Hepatic stellate cell (primary cell): ENCODE data around the gene CRHR1.
A peak's percentile ranks its signal among the peaks of the same experiment; 100 is the strongest.
"Not testable (repeated sequence)": the region's sequence is repeated elsewhere in the genome, so short reads cannot be mapped to it uniquely, and the experiment has no call there.

Experiments used
- DNase-seq: peaks from one replicate; pipeline ENCODE4 v3.0.0; 2011; ENCODE audit warnings: low spot score

CRHR1 gene

DNA sequence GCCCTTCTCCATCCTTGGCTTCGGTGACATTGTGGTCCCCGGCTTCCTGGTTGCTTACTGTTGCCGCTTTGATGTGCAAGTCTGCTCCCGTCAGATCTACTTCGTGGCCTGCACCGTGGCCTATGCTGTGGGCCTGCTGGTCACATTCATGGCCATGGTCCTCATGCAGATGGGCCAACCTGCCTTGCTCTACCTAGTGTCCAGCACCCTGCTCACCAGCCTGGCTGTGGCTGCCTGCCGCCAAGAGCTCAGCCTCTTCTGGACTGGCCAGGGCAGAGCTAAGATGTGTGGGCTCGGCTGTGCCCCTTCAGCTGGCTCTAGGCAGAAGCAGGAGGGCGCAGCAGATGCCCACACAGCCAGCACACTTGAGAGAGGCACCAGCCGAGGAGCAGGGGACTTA is 62.1 kb downstream of the CRHR1 start:
- DNase-seq, result no peak

DNA sequence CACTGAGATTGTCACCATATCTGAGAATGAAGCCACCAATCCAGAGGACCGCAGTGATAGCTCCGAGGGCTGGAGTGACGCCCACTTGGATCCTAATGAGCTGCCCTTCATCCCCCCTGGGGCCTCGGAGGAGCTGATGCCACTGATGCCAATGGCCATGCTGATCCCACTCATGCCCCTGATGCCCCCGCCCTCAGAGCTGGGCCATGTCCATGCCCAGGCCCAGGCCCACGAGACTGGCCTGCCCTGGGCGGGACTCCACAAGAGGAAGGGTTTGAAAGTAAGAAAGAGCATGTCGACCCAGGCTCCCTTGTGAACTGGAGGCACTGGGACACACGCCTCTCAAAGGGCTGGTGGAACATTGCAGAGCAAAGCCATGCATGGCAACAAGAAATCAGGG is 62.5 kb downstream of the CRHR1 start:
- DNase-seq, result no peak

DNA sequence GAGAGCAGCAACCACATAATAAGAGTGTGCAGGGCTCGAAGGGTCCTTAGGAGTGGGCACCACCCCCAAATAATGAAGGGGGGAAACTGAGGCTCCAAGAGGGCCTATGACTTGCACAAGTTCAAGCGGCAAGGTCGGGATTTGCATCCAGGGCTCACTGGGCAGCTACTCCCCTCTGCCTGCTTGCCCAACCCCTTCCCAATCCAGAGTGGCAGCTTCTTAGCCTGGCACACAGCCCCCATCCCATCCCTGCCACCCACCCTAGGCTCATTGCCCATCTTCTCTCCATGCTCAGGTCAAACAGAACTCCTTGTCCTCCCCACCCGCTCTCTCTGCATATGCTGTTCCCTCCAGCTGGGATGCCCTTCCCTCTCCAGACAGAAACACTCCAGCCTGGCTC is 63.0 kb downstream of the CRHR1 start:
- no peak for DNase-seq

DNA sequence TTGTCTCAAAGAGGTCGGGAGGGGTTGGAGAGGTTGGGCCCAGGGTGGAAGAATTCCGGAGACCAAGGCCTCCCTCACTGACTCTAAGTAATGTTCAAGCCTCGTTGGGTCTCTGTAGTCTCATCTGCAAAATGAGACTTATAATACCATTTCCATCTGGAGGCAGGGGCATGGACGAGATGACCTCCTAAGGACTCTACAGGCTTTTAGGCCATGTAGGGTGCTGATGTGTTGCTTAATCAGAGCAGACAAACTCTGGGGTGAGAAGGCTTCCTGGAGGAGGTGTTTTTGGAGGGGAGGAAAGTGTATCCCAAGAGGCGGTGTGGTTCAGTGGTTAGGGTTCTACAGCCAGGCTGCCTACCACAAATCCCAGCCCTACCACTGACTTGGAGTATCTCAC is 63.6 kb downstream of the CRHR1 start:
- DNase-seq, result no peak

DNA sequence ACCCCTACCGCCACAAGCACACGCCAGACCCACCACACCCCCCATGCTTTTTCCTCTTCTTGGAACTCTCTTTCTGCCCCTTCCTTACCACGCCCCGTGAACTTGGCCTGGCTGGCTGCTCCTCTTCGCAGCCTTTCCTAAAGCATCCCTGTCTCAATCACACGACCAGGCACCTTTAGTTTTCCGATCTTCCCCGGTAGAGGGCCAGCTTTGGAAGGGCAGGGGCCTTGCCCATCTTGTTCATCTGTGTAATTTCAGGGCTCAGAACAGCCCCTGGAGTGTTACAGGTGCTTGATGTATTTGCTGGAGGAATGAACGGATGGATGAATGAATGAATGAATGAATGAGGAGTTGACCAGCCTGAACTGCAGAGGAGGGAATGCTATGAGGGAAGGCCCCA is 64.3 kb downstream of the CRHR1 start:
- no peak for DNase-seq

DNA sequence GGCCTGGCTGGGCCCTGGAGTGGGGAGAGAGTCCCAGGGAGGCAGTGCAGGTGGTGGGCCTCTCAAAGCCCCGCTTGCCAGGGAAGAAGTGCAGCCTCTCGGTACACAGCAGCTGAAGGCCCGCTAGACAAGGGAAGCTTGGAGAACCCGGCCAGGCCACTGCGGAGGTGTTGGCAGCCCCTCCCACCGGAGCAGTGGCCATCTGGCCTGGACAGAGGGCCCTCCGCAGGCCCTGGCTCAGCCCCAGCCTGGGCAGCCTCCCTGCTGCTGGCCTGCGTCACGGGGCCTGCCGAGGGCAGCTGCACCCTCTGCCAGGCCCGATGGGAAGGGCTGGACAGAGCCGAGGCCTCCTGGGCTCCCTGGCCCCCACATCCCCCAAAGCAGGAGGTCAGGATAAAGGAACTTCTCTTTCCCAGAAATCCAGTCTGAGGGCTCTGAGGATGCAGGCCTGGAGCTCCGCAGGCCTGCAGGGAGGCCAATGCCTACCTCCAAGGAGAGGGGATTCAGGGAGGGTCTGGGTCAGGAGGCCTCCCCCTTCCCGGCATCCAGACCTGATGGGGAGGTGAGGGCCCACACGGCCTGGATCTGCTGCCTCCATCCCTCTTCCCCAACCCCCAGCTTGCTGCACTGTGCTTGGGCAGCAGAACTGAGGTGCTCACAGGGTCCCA is 64.9 kb downstream of the CRHR1 start:
- DNase-seq, result no peak

DNA sequence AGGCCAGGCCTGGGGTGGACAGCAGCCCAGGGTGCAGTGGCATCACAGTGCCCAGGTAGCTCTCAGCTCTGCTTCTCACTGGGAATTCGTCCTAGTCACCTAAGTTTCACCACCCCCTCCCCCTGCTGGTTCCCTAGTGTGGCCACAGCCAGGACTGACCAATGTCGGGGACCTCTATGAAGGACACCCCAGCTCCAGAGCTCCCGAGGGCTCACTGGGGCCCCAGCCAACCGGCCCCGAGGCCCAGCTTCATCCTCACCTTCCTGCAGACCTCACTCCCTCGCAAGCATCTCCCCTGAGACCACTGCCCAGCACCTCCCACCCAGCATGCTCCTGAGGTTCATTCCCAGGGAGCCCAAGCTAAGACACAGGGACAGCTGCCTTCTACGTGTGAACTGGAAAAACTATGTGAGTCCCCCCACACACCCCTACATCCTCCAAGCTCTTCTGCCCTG is 65.4 kb downstream of the CRHR1 start:
- DNase-seq, result no peak

DNA sequence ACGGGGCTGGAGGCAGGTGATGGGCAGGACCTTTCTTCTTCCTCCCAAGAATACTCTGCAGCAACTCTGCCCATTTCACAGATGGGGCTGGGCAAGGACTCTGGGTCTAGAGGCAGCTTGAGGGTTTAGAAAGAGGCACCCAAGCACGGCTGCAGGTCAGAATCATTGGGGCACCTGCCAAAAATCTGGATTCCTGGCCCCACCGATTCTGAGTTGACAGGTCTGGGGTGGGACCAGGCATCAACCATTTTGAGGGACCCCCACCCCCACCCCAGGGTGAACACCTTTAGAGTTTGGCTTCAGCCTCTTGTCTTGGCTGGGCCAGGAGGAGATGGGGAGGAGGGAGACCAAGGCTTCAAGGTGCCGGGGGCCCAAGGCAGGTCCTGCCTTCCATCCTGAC is 65.9 kb downstream of the CRHR1 start:
- no peak for DNase-seq

DNA sequence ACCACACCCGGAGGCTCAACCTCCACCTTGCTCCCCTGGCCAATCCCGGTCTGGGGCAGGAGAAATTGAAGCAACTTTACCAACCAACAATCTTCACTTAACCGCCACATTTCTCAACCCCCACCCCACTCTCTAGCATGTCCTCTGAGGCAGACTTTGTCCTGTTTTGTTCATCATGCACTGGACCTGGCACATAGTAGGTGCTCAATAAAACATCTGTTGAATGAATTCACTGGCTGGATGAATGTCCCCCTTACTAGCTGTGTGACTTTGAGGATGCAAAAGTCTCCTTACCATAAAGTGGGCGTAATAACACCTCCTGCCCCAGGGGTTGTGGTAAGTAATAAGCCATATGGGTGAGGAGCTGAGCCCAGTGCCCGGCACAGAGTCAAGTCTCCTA is 66.3 kb downstream of the CRHR1 start:
- no peak for DNase-seq

DNA sequence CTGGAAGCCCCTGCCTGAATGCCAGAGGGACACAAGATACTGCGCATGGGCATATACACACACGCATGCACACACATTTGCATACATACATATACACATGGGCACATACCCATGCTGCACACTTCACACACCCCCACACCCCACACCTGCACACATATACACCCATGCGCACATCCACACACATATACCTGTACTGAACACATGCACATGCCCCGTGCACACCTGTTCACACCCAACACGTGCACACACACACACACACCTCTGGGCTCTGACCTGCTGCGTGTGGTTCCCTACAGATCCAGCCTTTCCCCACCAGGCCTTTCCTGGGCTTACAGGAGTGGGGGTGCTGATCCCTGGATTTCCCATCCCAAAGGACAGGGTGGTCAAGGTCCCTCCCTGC is 66.9 kb downstream of the CRHR1 start:
- DNase-seq, result no peak

DNA sequence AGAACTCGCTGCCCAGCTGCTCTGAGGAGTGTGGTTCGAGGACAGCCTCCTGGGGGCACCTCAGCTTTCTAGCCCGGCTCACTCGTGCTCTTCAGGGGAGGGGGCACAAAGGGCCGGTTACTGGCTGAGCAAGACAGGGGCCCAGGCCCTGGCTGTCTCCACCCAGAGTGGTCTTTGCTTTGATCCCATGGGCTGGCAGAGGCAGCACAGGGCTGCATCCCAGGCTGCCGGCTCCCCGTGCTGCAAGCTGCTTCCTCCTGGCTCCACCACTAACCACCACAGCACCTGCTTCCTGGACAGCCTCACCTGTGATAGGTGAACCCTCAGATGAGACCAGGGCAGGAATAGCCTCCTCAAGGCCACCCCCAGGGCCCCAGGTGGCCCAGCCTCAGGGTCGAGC is 67.3 kb downstream of the CRHR1 start:
- no peak for DNase-seq

DNA sequence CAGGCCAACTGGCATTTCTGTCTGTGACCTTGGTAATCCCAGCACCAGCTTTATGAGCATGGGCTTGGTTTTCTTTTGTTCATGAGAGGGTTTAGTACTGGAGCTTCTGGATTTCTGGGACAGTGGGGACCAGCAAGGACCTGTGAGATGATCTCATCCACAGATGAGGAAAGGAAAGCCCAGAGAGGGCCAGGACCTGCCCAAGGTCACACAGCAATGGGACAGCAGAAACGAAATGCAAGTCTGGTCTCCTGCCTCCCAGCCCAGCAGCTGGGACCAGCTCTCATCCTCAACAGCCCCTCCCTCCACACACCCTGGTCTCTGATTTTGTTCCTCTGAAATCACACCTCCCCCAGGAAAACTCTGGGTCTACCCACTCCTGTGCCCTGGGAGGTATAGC is 67.8 kb downstream of the CRHR1 start:
- no peak for DNase-seq

DNA sequence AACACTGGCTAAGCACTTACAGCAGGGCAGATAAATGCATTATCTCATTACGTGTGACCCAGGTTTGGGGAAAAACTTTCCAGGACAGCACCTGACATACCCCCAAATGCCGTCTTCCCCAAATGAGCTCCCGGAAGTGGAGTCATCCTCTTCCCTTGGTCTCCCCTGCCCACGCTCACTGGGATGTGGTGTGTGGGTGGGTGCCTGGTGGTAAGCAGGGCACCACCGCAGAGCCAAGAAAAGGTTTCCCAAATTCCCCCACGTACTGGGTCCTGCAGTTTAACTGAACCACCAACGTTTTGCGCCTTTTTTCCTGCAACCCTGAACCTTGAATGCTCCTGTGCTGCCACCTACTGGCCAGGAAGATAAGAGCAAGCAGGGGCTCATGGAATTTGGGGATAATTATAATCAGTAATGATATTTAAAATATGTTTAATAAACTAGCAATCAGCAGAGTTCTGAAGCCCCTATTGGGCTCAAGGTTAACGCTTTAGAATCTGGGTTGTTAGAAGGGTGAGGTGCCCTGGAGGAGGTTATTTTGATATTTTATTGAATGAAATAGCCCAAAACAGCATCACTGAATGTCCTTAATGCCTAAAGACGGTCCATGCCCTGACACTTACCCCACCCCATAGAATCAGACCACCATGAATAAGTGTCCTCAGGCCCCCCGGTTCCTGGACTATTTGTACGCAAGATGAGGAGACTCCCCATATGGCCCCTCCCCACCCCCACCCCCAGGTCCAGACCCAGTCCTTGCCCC is 68.6 kb downstream of the CRHR1 start:
- peak; percentile 57 for DNase-seq

DNA sequence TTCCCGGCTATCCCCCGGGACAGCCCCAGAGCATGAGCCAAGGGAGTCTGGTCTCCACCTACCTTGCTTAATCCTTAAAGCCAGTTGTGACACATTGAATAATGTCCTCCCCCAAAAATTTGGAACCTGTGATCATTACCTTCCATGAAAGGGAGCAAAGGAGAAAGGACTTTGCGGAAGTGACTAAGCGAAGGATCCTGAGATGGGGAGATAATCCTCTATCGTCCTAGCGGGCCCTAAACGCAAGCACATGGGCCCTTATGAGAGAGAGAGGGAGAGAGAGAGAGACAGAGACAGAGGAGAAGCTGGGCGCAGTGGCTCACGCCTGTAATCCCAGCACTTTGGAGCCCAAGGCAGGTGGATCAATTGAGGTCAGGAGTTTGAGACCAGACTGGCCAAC is 70.1 kb downstream of the CRHR1 start:
- DNase-seq, result no peak

DNA sequence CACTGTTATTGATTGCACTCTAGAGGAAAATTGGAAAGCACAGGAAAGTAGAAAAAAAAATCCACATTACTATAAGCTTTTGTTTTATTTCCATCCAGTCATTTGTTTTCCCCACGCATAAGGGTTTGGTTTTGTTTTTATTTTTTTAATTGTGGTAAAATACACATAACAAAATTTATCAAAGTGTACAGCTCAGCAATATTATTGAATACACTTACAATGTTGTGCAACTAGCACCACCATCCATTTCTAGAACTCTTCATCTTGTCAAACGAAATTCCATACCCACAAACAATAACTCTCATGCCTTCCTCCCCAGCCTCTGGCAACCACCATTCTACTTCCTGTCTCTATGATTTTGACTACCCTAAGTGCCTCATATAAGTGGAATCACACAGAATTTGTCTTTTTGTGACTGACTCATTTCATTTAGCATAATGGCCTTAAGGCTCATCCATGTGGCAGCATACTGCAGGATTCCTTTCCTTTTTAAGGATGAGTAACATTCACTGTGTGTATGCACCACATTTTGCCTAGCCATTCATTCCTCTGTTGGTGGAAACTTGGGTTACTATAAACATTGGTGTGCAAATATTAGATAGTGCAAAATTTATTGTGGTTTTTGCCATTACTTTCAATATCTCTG is 71.7 kb downstream of the CRHR1 start:
- DNase-seq, result no peak

DNA sequence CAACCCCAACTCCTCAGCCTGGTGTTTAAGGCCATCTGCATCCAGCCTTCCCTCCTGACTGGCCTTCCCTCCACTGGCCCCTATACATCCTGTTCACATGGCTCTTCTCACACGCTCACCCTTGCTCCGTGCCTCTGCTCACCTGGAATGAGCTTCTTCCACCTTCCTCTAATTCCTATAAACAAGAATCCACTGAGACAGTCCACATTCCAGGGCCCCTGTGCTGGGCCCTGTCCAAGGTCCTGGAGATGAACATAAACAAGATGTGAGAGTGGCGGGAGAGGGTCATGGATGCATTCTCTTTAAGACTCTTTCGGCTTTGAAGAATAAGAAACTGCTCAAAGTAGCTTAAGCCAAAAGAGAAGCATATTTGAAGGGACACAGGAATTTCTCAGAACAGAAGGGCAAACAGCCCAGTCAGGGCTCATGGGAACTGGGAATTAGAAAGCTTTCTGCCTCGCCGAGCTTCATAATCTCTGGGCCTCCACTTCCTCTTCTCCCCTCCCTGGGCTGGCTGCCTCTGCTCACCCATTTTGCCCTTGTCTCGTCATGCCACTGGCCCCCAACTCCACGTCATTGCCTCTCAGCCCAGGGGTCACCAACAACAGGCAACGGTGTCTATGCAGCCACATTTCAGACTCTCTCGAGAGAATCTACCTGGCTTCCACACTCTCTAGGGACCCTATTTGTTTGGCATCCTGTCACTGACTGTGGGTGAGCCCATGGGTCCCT is 74.0 kb downstream of the CRHR1 start:
- no peak for DNase-seq

DNA sequence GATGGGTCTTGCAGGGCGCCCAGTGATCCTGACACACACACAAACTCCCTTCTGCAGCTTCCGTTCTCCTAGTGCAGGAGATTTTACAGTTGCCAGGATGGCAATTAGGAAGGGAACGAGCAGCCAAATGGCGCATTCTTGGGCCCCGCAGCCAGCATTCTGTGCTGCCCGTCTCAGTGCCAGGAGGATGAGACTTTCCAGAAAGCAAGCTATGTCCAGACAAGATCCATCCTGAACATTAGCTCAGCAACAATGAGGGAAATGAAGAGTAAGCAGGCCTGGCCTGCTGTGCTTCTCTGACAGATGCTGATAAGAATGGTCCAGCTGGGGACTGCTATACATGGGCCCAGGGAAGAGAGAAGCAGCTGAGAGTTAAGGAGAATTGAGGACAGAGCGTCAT is 77.0 kb downstream of the CRHR1 start:
- DNase-seq, result no peak

DNA sequence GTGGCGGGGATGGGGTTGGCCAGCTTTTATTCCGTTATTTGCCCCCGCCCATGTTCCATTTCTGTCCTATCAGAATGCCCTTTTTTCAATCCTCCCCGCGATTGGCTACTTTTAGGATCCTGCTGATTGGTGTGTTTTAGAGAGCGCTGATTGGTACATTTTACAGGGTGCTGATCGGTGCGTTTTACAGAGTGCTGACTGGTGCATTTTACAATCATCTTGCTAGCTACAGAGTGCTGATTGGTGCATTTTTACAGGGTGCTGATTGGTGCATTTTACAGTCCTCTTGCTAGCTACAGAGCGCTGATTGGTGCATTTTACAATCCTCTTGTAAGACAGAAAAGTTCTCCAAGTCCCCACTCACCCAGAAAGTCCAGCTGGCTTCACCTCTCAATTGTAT is 78.0 kb downstream of the CRHR1 start:
- not testable (repeated sequence) for DNase-seq

DNA sequence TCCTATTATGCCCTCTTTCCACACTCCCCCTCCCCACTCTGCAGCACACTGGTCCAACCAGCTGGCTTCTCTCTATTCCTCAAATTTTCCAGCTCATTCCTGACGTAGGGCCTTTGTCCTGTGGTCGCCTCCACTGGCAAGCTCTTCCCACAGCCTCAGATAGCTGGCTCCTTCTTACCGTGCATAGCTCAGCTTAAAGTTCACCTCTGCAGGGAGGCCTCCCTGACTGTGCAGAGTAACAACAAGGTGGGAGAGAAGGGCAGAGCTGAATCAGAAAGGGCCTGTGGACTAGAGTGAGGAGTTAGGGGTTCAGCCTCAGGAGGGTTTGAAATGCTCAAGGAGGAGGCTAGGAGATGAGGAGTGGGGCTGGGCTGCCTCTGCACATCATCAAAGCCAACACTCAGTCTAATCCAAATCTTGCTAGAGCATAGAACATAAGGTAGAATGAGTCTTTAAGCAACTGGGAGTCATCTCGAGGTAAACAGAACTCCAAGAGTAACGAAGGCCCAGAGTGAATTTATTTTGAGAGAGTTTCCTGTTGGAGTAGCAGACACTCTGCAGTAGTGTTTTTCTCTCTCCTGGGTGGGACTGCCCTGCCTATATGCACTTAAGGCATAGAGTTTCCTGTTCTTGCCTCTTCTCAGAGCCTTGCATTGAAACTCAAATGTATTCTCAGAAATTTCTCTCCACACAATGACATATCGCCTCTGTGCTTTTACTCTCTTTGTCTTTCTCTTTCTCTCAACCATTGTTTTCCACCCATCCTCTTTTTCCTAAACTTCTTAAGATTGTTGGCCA is 79.9 kb downstream of the CRHR1 start:
- no peak for DNase-seq

DNA sequence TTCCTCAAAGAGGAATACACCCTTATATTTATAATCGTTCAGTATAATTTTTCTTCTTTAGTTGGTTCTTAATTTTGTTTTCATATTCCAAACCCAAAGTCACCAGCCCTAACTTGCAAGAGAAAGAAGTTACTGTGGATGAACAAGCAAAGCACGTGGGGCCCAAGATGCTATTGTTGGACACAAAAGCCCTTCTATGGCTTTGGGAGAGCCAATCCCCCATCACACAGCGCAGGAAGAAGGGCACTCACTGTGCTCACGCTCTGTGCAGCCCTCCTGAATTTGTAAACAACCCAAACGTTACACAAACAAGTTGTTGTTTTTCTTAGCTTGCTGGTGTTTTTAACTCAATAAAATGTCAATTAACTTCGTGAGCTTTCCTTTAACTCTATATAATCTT is 83.1 kb downstream of the CRHR1 start:
- DNase-seq, result no peak

DNA sequence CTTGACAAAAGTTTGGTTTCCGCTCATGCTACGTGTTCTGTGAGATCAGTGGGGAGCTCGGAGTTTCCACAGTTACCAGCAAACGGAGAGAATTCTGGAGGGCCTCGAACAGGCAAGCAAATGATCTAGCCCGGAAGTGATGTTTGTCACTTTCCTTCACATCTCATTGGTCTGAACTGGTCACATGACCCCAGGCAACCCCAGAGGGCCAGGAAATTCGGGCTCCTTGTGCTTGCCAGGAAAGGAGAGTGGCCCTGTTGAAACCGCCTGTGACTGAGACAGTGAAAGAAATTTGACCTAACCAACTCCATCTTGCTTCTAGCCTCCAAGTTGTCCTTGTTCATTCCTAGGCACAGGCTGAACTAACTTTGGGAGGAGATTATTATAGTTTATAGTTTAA is 83.6 kb downstream of the CRHR1 start:
- no peak for DNase-seq

DNA sequence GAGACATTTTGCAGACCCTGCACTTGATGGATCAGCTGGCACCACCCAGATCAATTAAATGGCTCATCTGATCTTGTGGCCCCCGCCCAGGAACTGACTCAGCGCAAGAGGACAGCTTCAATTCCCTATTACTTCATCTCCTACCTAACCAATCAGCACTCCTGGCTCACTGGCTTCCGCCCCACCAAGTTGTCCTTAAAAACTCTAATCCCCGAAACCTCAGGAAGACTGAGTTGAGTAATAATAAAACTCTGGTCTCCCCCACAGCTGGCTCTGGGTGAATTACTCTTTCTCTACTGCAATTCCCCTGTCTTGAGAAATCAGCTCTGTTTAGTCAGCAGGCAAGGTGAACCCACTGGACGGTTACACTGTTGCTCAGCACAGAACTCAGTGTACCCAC is 84.2 kb downstream of the CRHR1 start:
- no peak for DNase-seq
